Tibial nerve (tissue), 4 donors: Measurements from ENCODE around the gene SATB1.

Source experiments
- EP300 ChIP-seq, 2 donors: sonication (generic); formaldehyde crosslinking; IDR thresholded peaks; one replicate each; pipeline ENCODE4 v1.6.1; 2017; ENCODE audit warnings: antibody characterized with exemption in 2 of 2, mild to moderate bottlenecking in 1 of 2
- POLR2A ChIP-seq, 2 donors: fragments of 450-650 bp; IDR thresholded peaks; one replicate each; pipeline ENCODE4 v1.6.1; 2017; ENCODE audit warnings: antibody characterized with exemption in 2 of 2, mild to moderate bottlenecking in 2 of 2, moderate library complexity in 2 of 2
- TF ChIP-seq, protein P1 (sequence below), 5 experiments: fragments of 200-600 bp in 3 of 5; fragments of 450-650 bp in 2 of 5; sonication (generic) in 3 of 5; IDR thresholded peaks; one replicate each; pipeline ENCODE4 v1.5.1; 2016 to 2019; ENCODE audit warnings: antibody characterized with exemption in 5 of 5, mild to moderate bottlenecking in 3 of 5, moderate library complexity in 2 of 5

DNA sequence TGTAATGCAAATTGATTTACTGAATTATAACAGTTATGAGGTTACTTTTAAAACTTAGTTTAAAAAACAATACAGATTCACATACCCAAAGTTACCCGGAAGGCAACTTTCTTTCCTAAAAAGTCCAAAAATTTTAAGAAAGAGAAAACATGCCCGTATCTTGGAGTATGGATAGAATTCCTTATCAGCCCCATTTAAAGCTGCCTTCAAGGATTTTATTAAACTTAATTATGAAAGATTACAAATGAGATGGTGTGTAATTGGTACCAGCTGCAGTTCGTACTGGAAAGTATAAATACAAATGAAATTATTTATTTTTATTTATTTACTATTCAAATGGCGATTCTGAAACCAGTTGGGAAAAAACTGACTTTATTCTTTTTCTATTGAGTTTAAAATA, 39.4 kb downstream of the SATB1 start:
- TF ChIP-seq, protein P1, sequence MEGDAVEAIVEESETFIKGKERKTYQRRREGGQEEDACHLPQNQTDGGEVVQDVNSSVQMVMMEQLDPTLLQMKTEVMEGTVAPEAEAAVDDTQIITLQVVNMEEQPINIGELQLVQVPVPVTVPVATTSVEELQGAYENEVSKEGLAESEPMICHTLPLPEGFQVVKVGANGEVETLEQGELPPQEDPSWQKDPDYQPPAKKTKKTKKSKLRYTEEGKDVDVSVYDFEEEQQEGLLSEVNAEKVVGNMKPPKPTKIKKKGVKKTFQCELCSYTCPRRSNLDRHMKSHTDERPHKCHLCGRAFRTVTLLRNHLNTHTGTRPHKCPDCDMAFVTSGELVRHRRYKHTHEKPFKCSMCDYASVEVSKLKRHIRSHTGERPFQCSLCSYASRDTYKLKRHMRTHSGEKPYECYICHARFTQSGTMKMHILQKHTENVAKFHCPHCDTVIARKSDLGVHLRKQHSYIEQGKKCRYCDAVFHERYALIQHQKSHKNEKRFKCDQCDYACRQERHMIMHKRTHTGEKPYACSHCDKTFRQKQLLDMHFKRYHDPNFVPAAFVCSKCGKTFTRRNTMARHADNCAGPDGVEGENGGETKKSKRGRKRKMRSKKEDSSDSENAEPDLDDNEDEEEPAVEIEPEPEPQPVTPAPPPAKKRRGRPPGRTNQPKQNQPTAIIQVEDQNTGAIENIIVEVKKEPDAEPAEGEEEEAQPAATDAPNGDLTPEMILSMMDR (IDR thresholded peaks at IDR 0.05), result no peak
- TF ChIP-seq EP300 (IDR thresholded peaks at IDR 0.05), result no peak
- no peak for TF ChIP-seq POLR2A (IDR thresholded peaks at IDR 0.05)
